RWPE1 (cell line): ENCODE data around the gene CAVIN3.
A peak's percentile ranks its signal among the peaks of the same experiment; 100 is the strongest.

Source experiments
- CTCF ChIA-PET: fragments of 350-600 bp; sonication (Branson Sonifier 250); formaldehyde crosslinking; extraction: SDS; loops from one replicate; lab custom pipeline; 2021; lab: Yijun Ruan, JAX
- POLR2A ChIA-PET: fragments of 400-600 bp; formaldehyde crosslinking; extraction: SDS; loops from one replicate; lab custom pipeline; 2020; ENCODE audit warnings: antibody characterized with exemption; ENCODE audit not compliant: low non-redundant PET; lab: Yijun Ruan, JAX
- DNase-seq: peaks from one replicate; pipeline ENCODE4 v3.0.0; 2012; ENCODE audit warnings: low spot score
- H3K27ac ChIP-seq: fragments of 450-650 bp; 2 replicates; pipeline ENCODE4 v1.5.1; 2017
- TF ChIP-seq, protein P1 (sequence below): fragments of 450-650 bp; conservative IDR thresholded peaks from 2 replicates; pipeline ENCODE4 v1.5.1; 2017; ENCODE audit warnings: low read depth, mild to moderate bottlenecking

Gene CAVIN3, protein sequence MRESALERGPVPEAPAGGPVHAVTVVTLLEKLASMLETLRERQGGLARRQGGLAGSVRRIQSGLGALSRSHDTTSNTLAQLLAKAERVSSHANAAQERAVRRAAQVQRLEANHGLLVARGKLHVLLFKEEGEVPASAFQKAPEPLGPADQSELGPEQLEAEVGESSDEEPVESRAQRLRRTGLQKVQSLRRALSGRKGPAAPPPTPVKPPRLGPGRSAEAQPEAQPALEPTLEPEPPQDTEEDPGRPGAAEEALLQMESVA

GRCh38 chr11:6320411-6321155 lies at the start of gene CAVIN3:
Gene CAVIN3 (minus strand): TSS chr11:6320501. CDS start chr11:6320476, 25 bp downstream.
- TF ChIP-seq, protein P1, sequence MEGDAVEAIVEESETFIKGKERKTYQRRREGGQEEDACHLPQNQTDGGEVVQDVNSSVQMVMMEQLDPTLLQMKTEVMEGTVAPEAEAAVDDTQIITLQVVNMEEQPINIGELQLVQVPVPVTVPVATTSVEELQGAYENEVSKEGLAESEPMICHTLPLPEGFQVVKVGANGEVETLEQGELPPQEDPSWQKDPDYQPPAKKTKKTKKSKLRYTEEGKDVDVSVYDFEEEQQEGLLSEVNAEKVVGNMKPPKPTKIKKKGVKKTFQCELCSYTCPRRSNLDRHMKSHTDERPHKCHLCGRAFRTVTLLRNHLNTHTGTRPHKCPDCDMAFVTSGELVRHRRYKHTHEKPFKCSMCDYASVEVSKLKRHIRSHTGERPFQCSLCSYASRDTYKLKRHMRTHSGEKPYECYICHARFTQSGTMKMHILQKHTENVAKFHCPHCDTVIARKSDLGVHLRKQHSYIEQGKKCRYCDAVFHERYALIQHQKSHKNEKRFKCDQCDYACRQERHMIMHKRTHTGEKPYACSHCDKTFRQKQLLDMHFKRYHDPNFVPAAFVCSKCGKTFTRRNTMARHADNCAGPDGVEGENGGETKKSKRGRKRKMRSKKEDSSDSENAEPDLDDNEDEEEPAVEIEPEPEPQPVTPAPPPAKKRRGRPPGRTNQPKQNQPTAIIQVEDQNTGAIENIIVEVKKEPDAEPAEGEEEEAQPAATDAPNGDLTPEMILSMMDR = no peak
- ChIA-PET CTCF (interaction anchor here (1.0 kb wide), 1 partner anchor 40 kb away, joined by 3 read pairs; no protein-coding TSS in a partner anchor), POLR2A (interaction anchor here (0.6 kb wide), 1 partner anchor 1364 kb away, joined by 5 read pairs; no protein-coding TSS in a partner anchor)
- H3K27ac ChIP-seq = peak within 1 kb of the TSS; percentile 99
- peak; percentile 71 for DNase-seq

GRCh38 chr11:6365659-6366058 lies 45.4 kb upstream of the CAVIN3 start:
- TF ChIP-seq, protein P1 = no peak
- DNase-seq = no peak
- H3K27ac ChIP-seq = no peak overlapping the region
- CTCF ChIA-PET = no interaction called here
- POLR2A ChIA-PET = no interaction called here

GRCh38 chr11:6362873-6363678 lies 42.8 kb upstream of the CAVIN3 start:
- POLR2A ChIA-PET = no interaction called here
- CTCF ChIA-PET = interaction anchor here (0.5 to 2.1 kb wide), 32 partner anchors 9 to 1737 kb away, joined by 3 to 18 read pairs (median 4); no protein-coding TSS in a partner anchor
- no peak overlapping the region for H3K27ac ChIP-seq
- TF ChIP-seq, protein P1 = peak; percentile 86
- DNase-seq = peak; percentile 73

GRCh38 chr11:6362185-6362872 lies 42.0 kb upstream of the CAVIN3 start:
- TF ChIP-seq, protein P1 = no peak
- DNase-seq = no peak
- POLR2A ChIA-PET = no interaction called here
- CTCF ChIA-PET = interaction anchor here (0.5 to 2.1 kb wide), 24 partner anchors 9 to 1736 kb away, joined by 3 to 18 read pairs (median 4); no protein-coding TSS in a partner anchor
- H3K27ac ChIP-seq = no peak overlapping the region

GRCh38 chr11:6360183-6360582 lies 39.9 kb upstream of the CAVIN3 start:
- TF ChIP-seq, protein P1 = no peak
- no peak overlapping the region for H3K27ac ChIP-seq
- DNase-seq = no peak
- ChIA-PET POLR2A (no interaction called here), CTCF (interaction anchor here (0.8 kb wide), 1 partner anchor 39 kb away, joined by 3 read pairs; no protein-coding TSS in a partner anchor)
